Aorta (tissue), 5 donors: Measurements from ENCODE around the gene SAT2. TPM values are rescaled to one million over a fixed set of nuclear protein-coding genes. Genes with fewer than 3 reads are reported as not detected.
A peak's percentile ranks its signal among the peaks of the same experiment; 100 is the strongest.
"Not testable (repeated sequence)": the region's sequence is repeated elsewhere in the genome, so short reads cannot be mapped to it uniquely, and the experiment has no call there.

Source experiments
- ATAC-seq: fragments of 200-7000 bp; cut with Tn5 transposase; one replicate; pipeline ENCODE4 v1.9.1; 2022; ENCODE audit warnings: moderate library complexity; ENCODE audit not compliant: low FRiP score
- DNase-seq, 2 donors: peaks; one replicate each; pipeline ENCODE4 v3.0.0-alpha.2; 2020
- H3K27ac ChIP-seq, 2 donors: one replicate each; pipeline ENCODE4 v1.5.1; 2013; ENCODE audit warnings: low read length in 2 of 2, mild to moderate bottlenecking in 2 of 2, moderate library complexity in 2 of 2, control low read depth in 1 of 2, inconsistent platforms in 1 of 2, low read depth in 1 of 2
- H3K27me3 ChIP-seq, 2 donors: one replicate each; pipeline ENCODE4 v1.6.1; 2013; ENCODE audit warnings: control low read depth in 1 of 2, low read length in 1 of 2, mild to moderate bottlenecking in 1 of 2, moderate library complexity in 1 of 2; ENCODE audit not compliant: insufficient read depth in 2 of 2, control insufficient read depth in 1 of 2
- H3K36me3 ChIP-seq, 2 donors: one replicate each; pipeline ENCODE4 v1.6.1; 2013; ENCODE audit warnings: control low read depth in 1 of 2, low read length in 1 of 2, mild to moderate bottlenecking in 1 of 2; ENCODE audit not compliant: insufficient read depth in 2 of 2, control insufficient read depth in 1 of 2
- H3K4me1 ChIP-seq, 2 donors: one replicate each; pipeline ENCODE4 v1.6.1; 2013; ENCODE audit warnings: low read length in 2 of 2, control low read depth in 1 of 2, mild to moderate bottlenecking in 1 of 2, moderate library complexity in 1 of 2; ENCODE audit not compliant: insufficient read depth in 2 of 2, control insufficient read depth in 1 of 2
- H3K4me3 ChIP-seq, 2 donors: one replicate each; pipeline ENCODE4 v1.5.1; 2013; ENCODE audit warnings: low read length in 2 of 2, control low read depth in 1 of 2, mild to moderate bottlenecking in 1 of 2
- H3K9me3 ChIP-seq: one replicate; pipeline ENCODE4 v1.6.1; 2013; ENCODE audit warnings: mild to moderate bottlenecking, low read length; ENCODE audit not compliant: control insufficient read depth
- WGBS, 2 donors: extraction: QIAGEN DNeasy Blood & Tissue Kit; methylation state at CpG; one replicate each; pipeline ENCODE4 v1.1.7; 2013; 5-methylcytosine and 5-hydroxymethylcytosine counted together
- intact Hi-C, 2 donors: fragments of 100-400 bp; cut with DNase I; formaldehyde crosslinking; loops; one replicate each; pipeline versions ENCODE4 v1.14.2 to v1.15.0; 2022
- polyA plus RNA-seq, 2 donors: library from polyadenylated mRNA; stranded (reverse); fragments of 200-250 nt; gene quantifications; one replicate each; pipeline ENCODE4 v1.2.3, GENCODE V29; 2013
- total RNA-seq, 2 donors: library from RNA; stranded (reverse); fragmentation: NEBNext Ultra II Directional; extraction: Animal tissue kit (Norgen Biotek cat#: 25700); gene quantifications; one replicate each; pipeline ENCODE4 v1.2.1, GENCODE V29; 2021
- donor health status: healthy with polysubstance abuse.
- donor health status: Bipolar disorder and iron deficiency.
- donor health status: DM: no; HTN: no; CAD: no.
- donor health status: DM: no; HTN: no; CAD: no.
- donor health status: DM: yes; HTN: yes; CAD: no.

SAT2 gene
- total and polyA plus RNA-seq, 4 donors, result 45.9 to 180 (median 110) TPM

GRCh38 chr17:7613769-7614424 is 13.7 kb downstream of the SAT2 start:
- Histone ChIP-seq H3K27me3 (no peaks in the 10 kb centered on the region), H3K9me3 (no peaks in the 10 kb centered on the region), H3K36me3 (no peaks in the 10 kb centered on the region), H3K27ac (peak overlapping the region in 1 of 2 donors; percentile 72), H3K4me3 (peak overlapping the region; percentile 80 to 97), H3K4me1 (peaks cover 2 to 9% of the 10 kb centered on the region in 2 donors)
- ATAC-seq (no peak), DNase-seq (no peak)
- WGBS, 2 donors, result 6% methylated on average over 19 to 20 of the region's 20 CpGs
- intact Hi-C loops, result no loop called here

- Histone ChIP-seq H3K9me3 (no peaks in the 10 kb centered on the region), H3K36me3 (no peaks in the 10 kb centered on the region), H3K4me3 (no peak overlapping the region), H3K27ac (no peak overlapping the region), H3K27me3 (no peaks in the 10 kb centered on the region), H3K4me1 (peaks cover 2 to 9% of the 10 kb centered on the region in 2 donors)
- intact Hi-C loops, result no loop called here
- ATAC-seq, result no peak
- DNase-seq, result no peak
- 80 to 87% methylated on average over 1 of the region's 1 CpG for WGBS, 2 donors
Measured at GRCh38 chr17:7612294-7612640, 15.4 kb downstream of the SAT2 start.

DNA sequence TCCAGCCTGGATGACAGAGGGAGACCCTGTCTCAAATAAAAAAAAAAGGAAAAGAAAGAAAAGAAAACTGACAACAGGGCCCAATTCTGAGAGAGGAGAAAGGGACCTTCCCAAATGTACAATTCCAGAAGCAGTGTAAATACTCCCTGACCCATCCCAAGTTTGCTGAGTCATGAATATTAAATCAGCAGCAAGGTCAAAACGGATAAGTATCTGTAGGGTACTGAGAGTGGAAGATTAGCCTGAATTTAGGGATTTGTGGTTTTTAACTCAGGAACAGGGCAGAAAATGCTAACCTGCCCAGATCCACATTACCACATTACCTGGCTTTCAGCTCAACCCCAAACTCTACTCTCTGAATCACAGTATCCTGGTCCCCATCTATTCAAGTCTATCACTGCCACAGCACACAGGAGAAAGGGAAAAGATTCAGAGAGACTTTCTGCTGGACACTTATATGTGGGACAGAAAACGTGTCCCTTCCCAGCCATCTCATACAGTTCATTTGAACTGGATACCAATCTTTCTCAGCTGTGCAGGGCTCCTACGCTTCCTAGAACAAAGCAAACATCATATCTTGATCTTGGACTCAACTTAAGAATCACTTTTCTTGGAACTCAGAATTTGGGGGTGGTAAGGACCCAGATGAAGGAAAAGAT is 15.9 kb downstream of the SAT2 start:
- 13 to 19% methylated on average over 3 of the region's 3 CpGs for WGBS, 2 donors
- H3K9me3 ChIP-seq, result no peaks in the 10 kb centered on the region
- no peaks in the 10 kb centered on the region for H3K27me3 ChIP-seq
- DNase-seq (no peak), ATAC-seq (no peak)
- intact Hi-C loops, result no loop called here
- H3K36me3 ChIP-seq, result no peaks in the 10 kb centered on the region
- H3K27ac ChIP-seq, result no peak overlapping the region
- H3K4me3 ChIP-seq, result no peak overlapping the region
- peaks cover 2 to 9% of the 10 kb centered on the region in 2 donors for H3K4me1 ChIP-seq

- Histone ChIP-seq H3K9me3 (no peaks in the 10 kb centered on the region), H3K4me1 (peaks cover 2 to 9% of the 10 kb centered on the region in 2 donors), H3K4me3 (no peak overlapping the region), H3K36me3 (peaks cover 0 to 3% of the 10 kb centered on the region in 2 donors), H3K27ac (no peak overlapping the region), H3K27me3 (no peaks in the 10 kb centered on the region)
- DNase-seq (no peak), ATAC-seq (no peak)
- WGBS, 2 donors, result 95 to 98% methylated on average over 2 of the region's 2 CpGs
- intact Hi-C loops, result no loop called here
Measured at GRCh38 chr17:7610641-7611040, 17.0 kb downstream of the SAT2 start.

DNA sequence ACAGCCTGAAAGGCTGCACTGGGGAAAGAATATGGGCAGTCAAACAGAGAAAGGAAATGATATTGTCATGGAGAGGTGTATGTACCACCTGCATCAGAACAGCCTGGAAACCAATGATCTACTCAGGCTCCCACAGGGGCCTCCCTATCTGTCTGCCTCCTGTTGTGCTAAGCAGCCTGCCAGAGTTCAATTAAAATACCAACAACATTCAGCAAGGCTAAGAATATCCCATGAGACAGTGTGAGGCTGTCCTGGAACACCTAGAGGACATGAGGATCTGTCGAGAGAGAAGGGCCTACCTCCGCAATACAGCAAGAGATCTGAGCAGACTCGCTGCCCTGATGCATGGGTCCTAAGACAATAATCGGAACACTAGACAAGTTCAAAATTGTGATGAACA is 21.3 kb downstream of the SAT2 start:
- H3K27ac ChIP-seq, result no peak overlapping the region
- WGBS, 2 donors, result 87% methylated on average over 4 of the region's 4 CpGs
- no peaks in the 10 kb centered on the region for H3K27me3 ChIP-seq
- H3K36me3 ChIP-seq, result peaks cover 7 to 10% of the 10 kb centered on the region in 2 donors
- no peaks in the 10 kb centered on the region for H3K4me1 ChIP-seq
- DNase-seq (peak in 1 of 2 donors; percentile 2), ATAC-seq (no peak)
- H3K9me3 ChIP-seq, result no peaks in the 10 kb centered on the region
- intact Hi-C loops, result no loop called here
- no peak overlapping the region for H3K4me3 ChIP-seq

GRCh38 chr17:7597561-7597960 is 30.1 kb downstream of the SAT2 start:
- H3K4me3 ChIP-seq, H3K27ac ChIP-seq, DNase-seq, ATAC-seq, H3K27me3 ChIP-seq, H3K9me3 ChIP-seq, H3K4me1 ChIP-seq, intact Hi-C loops: not testable (repeated sequence)
- 76 to 79% methylated on average over 5 of the region's 5 CpGs for WGBS, 2 donors
- peaks cover 11 to 22% of the 10 kb centered on the region in 2 donors for H3K36me3 ChIP-seq

- Histone ChIP-seq H3K36me3 (peaks cover 11 to 22% of the 10 kb centered on the region in 2 donors), H3K4me1 (no peaks in the 10 kb centered on the region), H3K4me3 (no peak overlapping the region), H3K27ac (no peak overlapping the region), H3K27me3 (no peaks in the 10 kb centered on the region), H3K9me3 (no peaks in the 10 kb centered on the region)
- 81% methylated on average over 12 of the region's 12 CpGs for WGBS, 2 donors
- intact Hi-C loops, result no loop called here
- no peak for DNase-seq
- no peak for ATAC-seq
Measured at GRCh38 chr17:7593296-7593695, 34.3 kb downstream of the SAT2 start.

DNA sequence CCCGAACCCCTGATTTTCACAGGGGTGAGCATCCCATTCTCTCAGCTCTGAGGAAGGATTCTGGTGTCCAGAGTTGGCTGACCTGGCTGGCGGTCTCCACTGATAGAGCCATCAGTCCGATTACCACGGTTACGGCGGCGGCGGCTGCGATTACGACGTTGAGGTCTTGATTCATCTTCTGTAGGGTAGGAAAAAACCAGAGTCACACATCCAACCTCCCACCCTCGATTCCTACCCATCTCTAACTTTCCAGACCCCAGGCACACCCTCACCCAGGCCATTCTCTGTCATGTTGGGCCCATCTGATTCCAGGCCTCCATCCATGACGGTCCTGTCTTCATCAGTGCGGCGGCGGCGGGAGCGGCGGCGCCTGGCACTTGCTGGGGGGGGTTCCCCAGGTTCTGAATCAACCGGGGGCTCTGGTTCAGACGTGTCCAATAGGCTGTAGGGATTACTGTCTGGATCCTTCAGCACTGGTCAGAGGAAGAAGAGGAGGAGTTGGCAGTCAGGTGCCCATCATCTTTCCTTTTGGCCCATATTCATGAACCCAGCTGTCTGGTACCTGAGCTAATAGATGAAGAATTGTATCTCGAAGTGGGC is 35.1 kb downstream of the SAT2 start:
- H3K4me1 ChIP-seq, result no peaks in the 10 kb centered on the region
- no peaks in the 10 kb centered on the region for H3K27me3 ChIP-seq
- H3K36me3 ChIP-seq, result peaks cover 11 to 22% of the 10 kb centered on the region in 2 donors
- no peaks in the 10 kb centered on the region for H3K9me3 ChIP-seq
- 89 to 92% methylated on average over 23 of the region's 23 CpGs for WGBS, 2 donors
- DNase-seq (no peak), ATAC-seq (no peak)
- H3K4me3 ChIP-seq, result no peak overlapping the region
- intact Hi-C loops, result no loop called here
- no peak overlapping the region for H3K27ac ChIP-seq

DNA sequence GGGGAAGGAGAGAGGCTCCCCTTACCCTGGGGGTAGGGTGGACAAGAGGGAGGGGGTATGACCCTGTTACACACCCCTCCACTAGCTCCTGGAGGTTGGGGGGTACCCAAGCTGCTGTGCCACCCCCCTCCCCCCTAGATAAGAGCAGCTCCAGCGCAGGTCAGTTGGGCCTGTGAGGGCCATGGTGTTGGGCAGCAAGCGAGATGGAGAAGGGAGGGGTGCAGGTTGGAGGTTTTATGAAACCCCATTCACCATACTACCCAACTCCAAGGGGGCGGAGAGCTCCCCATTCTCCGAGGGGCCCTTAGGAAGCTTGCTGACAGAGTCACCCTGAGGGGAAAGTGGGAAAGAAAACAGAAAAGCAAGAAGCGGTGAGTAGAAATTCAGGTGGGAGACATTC is 36.0 kb downstream of the SAT2 start:
- no peak for ATAC-seq
- intact Hi-C loops, result loop anchor here in 1 of 2 donors (2.0 kb wide), 1 partner anchor 79 kb away; no protein-coding TSS in a partner anchor
- no peak overlapping the region for H3K4me3 ChIP-seq
- no peaks in the 10 kb centered on the region for H3K27me3 ChIP-seq
- H3K9me3 ChIP-seq, result no peaks in the 10 kb centered on the region
- no peaks in the 10 kb centered on the region for H3K4me1 ChIP-seq
- peaks cover 11 to 22% of the 10 kb centered on the region in 2 donors for H3K36me3 ChIP-seq
- DNase-seq, result no peak
- WGBS, 2 donors, result 83 to 86% methylated on average over 5 of the region's 5 CpGs
- no peak overlapping the region for H3K27ac ChIP-seq
